Kidney (tissue), 14 donors: ENCODE measurements around the gene PTPN18. TPM values are rescaled to one million over a fixed set of nuclear protein-coding genes. Genes with fewer than 3 reads are reported as not detected.

ENCODE experiments used
- DNase-seq, 5 donors: peaks; one replicate each; pipeline ENCODE4 v3.0.0-alpha.2; 2013 to 2020
- FAIRE-seq: peaks from 2 replicates; lab custom pipeline; 2012; peaks lifted over from hg19 to GRCh38; lab: Jason Lieb, UNC
- H3K27ac ChIP-seq, 2 donors: one replicate each; pipeline ENCODE4 v1.7.0; 2013; ENCODE audit warnings: low read depth in 2 of 2, low read length in 2 of 2, inconsistent platforms in 1 of 2
- H3K27me3 ChIP-seq: one replicate; pipeline ENCODE4 v1.7.1; 2013; ENCODE audit warnings: low read length, inconsistent platforms; ENCODE audit not compliant: control insufficient read depth, insufficient read depth
- H3K36me3 ChIP-seq, 3 donors: one replicate each; pipeline versions ENCODE4 v1.7.0 to v1.7.1; 2013; ENCODE audit warnings: low read length in 3 of 3, control low read depth in 1 of 3, inconsistent platforms in 1 of 3; ENCODE audit not compliant: insufficient read depth in 3 of 3, control insufficient read depth in 2 of 3
- H3K4me1 ChIP-seq, 3 donors: one replicate each; pipeline versions ENCODE4 v1.7.0 to v1.7.1; 2013; ENCODE audit warnings: low read length in 3 of 3, inconsistent platforms in 1 of 3, low read depth in 1 of 3; ENCODE audit not compliant: control insufficient read depth in 2 of 3, insufficient read depth in 2 of 3
- H3K4me3 ChIP-seq, 3 donors: one replicate each; pipeline versions ENCODE4 v1.7.0 to v1.8.1; 2013; ENCODE audit warnings: low read length in 3 of 3, control low read depth in 1 of 3, inconsistent platforms in 1 of 3
- H3K9ac ChIP-seq, 3 donors: one replicate each; pipeline versions ENCODE4 v1.7.0 to v1.7.1; 2013; ENCODE audit warnings: low read length in 3 of 3, control low read depth in 1 of 3, inconsistent platforms in 1 of 3
- H3K9me3 ChIP-seq, 3 donors: one replicate each; pipeline versions ENCODE4 v1.7.0 to v1.7.1; 2013; ENCODE audit warnings: low read length in 3 of 3, control low read depth in 1 of 3, inconsistent platforms in 1 of 3; ENCODE audit not compliant: control insufficient read depth in 2 of 3, insufficient read depth in 1 of 3
- CTCF ChIP-seq: IDR thresholded peaks from 3 replicates; pipeline ENCODE4 v1.5.1; 2012; ENCODE audit warnings: mild to moderate bottlenecking, moderate library complexity, borderline replicate concordance; ENCODE audit not compliant: insufficient read depth; ENCODE audit errors: extremely low read depth
- intact Hi-C: fragments of 100-400 bp; cut with DNase I; formaldehyde crosslinking; loops from one replicate; pipeline ENCODE4 v1.11.1; 2022
- polyA plus RNA-seq: library from polyadenylated mRNA; stranded (reverse); fragments of 350-450 nt; fragmentation: Illumina TruSeq; extraction: RNeasy Lipid Tissue Mini Kit (QIAGEN cat#74804); gene quantifications from one replicate; pipeline ENCODE4 v1.2.3, GENCODE V29; 2014; ENCODE audit warnings: low read depth, low replicate concordance; ENCODE audit not compliant: insufficient read depth
- total RNA-seq: library from RNA; stranded (reverse); fragmentation: NEBNext Ultra II Directional; extraction: Animal tissue kit (Norgen Biotek cat#: 25700); gene quantifications from one replicate; pipeline ENCODE4 v1.2.1, GENCODE V29; 2021
- donor health status: control.
- donor health status: control.
- donor health status: control.
- donor health status: control.
- donor health status: control.
- donor health status: DM: yes; HTN: yes; CAD: no.
- donor health status: Normal renal cell carcinoma (clear cell type).

Gene PTPN18
- total and polyA plus RNA-seq, 2 donors from 2014 or later, result 34.8 to 89.2 TPM

DNA sequence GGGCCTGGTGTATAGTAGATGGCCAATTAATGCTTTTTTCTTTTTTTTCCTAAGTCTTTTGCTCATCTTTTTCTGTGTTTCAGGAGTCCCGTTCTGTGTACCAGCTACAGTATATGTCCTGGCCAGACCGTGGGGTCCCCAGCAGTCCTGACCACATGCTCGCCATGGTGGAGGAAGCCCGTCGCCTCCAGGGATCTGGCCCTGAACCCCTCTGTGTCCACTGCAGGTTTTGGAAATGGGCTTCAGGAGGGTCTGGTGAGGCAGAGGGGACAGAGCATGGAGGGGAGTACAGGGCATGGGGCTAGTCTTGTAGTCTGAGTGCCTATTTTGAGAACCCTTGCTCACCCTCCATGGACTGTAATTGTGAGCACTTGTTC lies 14.1 kb downstream of the PTPN18 start:
- Histone ChIP-seq H3K4me1 (peaks cover 0 to 22% (median 4%) of the 10 kb centered on the region in 3 donors), H3K9ac (no peak overlapping the region), H3K4me3 (no peak overlapping the region), H3K9me3 (no peaks in the 10 kb centered on the region), H3K27me3 (no peaks in the 10 kb centered on the region), H3K36me3 (peaks cover 0 to 3% (median 0%) of the 10 kb centered on the region in 3 donors), H3K27ac (no peak overlapping the region)
- no peak for TF ChIP-seq CTCF
- intact Hi-C loops, result no loop called here
- DNase-seq (peak in 1 of 5 donors; percentile 32), FAIRE-seq (no peak)

DNA sequence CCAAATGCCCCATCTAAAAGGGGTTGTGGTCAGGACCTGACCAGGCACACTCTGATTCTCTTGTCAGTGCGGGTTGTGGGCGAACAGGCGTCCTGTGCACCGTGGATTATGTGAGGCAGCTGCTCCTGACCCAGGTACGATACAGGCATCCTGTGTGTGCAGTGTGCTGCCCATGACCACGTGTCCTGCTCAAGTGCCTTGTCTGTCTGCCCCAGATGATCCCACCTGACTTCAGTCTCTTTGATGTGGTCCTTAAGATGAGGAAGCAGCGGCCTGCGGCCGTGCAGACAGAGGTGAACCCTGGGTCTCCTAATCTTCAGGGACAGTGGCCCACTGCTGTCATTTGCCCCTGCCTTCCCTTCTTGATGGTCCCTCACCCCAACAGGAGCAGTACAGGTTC lies 14.6 kb downstream of the PTPN18 start:
- Histone ChIP-seq H3K27me3 (no peaks in the 10 kb centered on the region), H3K4me3 (no peak overlapping the region), H3K36me3 (peaks cover 0 to 3% (median 0%) of the 10 kb centered on the region in 3 donors), H3K9ac (no peak overlapping the region), H3K4me1 (peaks cover 0 to 22% (median 4%) of the 10 kb centered on the region in 3 donors), H3K9me3 (no peaks in the 10 kb centered on the region), H3K27ac (no peak overlapping the region)
- FAIRE-seq, result no peak
- no peak for TF ChIP-seq CTCF
- DNase-seq, result peak in 1 of 5 donors; percentile 54
- intact Hi-C loops, result no loop called here

DNA sequence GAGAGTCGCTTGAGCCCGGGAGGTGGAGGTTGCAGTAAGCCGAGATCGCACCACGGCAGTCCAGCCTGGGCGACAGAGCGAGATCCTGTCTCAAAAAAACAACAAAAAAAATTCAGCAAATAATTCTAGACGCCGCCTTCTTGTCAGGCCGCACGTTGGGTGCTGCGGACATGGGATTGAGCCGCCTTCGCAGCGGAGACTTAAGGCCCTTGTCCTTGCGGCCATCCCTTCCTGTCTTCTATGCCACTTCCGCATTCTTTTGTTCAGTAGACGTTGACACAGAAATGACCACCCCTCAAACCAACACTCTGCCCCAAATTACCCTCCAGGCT lies 15.8 kb downstream of the PTPN18 start:
- H3K4me3 ChIP-seq, result peak overlapping the region; percentile 83 to 86 (median 85)
- peaks cover 0 to 3% (median 0%) of the 10 kb centered on the region in 3 donors for H3K36me3 ChIP-seq
- FAIRE-seq (no peak), DNase-seq (peak in 1 of 5 donors; percentile 69)
- H3K9ac ChIP-seq, result peak overlapping the region; percentile 49 to 72 (median 71)
- peak overlapping the region; percentile 72 to 84 for H3K27ac ChIP-seq
- peaks cover 0 to 22% (median 4%) of the 10 kb centered on the region in 3 donors for H3K4me1 ChIP-seq
- intact Hi-C loops, result no loop called here
- H3K9me3 ChIP-seq, result no peaks in the 10 kb centered on the region
- no peak for TF ChIP-seq CTCF
- H3K27me3 ChIP-seq, result no peaks in the 10 kb centered on the region
